HFFc6 (cell line): Measurements from ENCODE around the gene SLC9B1. TPM values are rescaled to one million over a fixed set of nuclear protein-coding genes. Genes with fewer than 3 reads are reported as not detected.
"Not testable (repeated sequence)": the region's sequence is repeated elsewhere in the genome, so short reads cannot be mapped to it uniquely, and the experiment has no call there.

Source experiments
- DNase-seq: peaks from one replicate; pipeline ENCODE4 v3.0.0-alpha.2; 2018
- H3K27ac Mint-ChIP-seq: 2 replicates; pipeline ENCODE4 v1.8.0; 2020; ENCODE audit warnings: mild to moderate bottlenecking, mixed read lengths
- H3K27me3 Mint-ChIP-seq: 2 replicates; pipeline ENCODE4 v1.8.0; 2021; ENCODE audit warnings: mild to moderate bottlenecking, moderate library complexity, mixed read lengths; ENCODE audit not compliant: insufficient read depth
- H3K36me3 Mint-ChIP-seq: 2 replicates; pipeline ENCODE4 v1.8.0; 2021; ENCODE audit warnings: low read depth, mixed read lengths
- H3K4me1 Mint-ChIP-seq: 2 replicates; pipeline ENCODE4 v1.8.0; 2020; ENCODE audit warnings: low read depth, mixed read lengths
- H3K4me3 Mint-ChIP-seq: 2 replicates; pipeline ENCODE4 v1.8.0; 2020; ENCODE audit warnings: mild to moderate bottlenecking, moderate library complexity, mixed read lengths
- H3K9me3 Mint-ChIP-seq: 2 replicates; pipeline ENCODE4 v1.8.0; 2020; ENCODE audit warnings: mild to moderate bottlenecking, mixed read lengths
- total RNA-seq, 6 experiments: library from RNA; stranded (reverse); fragmentation: NEBNext Ultra II Directional; extraction: Animal tissue kit (Norgen Biotek cat#: 25700); gene quantifications; 2 replicates in 1 of 6; 3 replicates in 5 of 6; pipeline ENCODE4 v1.2.3, GENCODE V29; 2021
- TF ChIP-seq, protein P1 (sequence below): fragments of 200-600 bp; sonication (generic); IDR thresholded peaks from 2 replicates; pipeline ENCODE4 v1.5.0; 2021; ENCODE audit warnings: antibody characterized with exemption, mild to moderate bottlenecking

Gene SLC9B1
- total RNA-seq, 6 experiments from 2014 or later, result 0.09 to 0.36 (median 0.23) TPM

DNA sequence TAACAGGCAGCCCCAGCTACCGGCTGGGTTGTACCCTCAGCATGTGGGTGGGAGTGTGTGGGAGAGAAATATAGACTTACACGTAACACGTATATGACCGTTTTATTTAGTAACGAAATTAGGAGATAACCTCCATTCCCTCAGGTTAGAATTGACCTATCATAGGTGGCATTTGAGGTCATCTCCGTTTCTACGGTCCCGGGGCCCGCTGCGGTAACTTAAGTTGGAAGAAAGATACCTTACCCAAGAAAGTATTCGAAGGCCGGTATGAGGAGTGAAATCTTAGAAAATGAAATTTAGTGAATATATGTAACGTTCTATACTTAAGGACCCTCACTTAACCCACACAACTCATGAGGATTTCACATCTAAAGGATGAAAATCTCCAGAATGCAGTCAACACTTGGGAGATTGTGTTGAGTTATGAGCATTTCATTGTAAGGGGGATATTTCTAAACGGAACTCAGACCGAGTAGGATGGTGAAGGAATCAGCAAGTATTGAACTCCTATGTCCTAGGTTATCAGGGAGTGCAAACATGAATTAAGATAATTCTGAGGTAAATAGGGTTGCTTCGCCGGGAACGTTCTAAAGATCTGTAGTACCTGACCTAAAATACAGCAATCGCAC lies 149.8 kb downstream of the SLC9B1 start:
- Mint-ChIP-seq H3K36me3 (peaks cover 19% of the 10 kb centered on the region), H3K4me1 (peaks cover 47% of the 10 kb centered on the region), H3K9me3 (no peaks in the 10 kb centered on the region), H3K27ac (peak overlapping the region; percentile 97), H3K27me3 (no peaks in the 10 kb centered on the region; the same call in 1 of the 2 replicates), H3K4me3 (peak overlapping the region; percentile 98)
- DNase-seq, result no peak
- TF ChIP-seq, protein P1, sequence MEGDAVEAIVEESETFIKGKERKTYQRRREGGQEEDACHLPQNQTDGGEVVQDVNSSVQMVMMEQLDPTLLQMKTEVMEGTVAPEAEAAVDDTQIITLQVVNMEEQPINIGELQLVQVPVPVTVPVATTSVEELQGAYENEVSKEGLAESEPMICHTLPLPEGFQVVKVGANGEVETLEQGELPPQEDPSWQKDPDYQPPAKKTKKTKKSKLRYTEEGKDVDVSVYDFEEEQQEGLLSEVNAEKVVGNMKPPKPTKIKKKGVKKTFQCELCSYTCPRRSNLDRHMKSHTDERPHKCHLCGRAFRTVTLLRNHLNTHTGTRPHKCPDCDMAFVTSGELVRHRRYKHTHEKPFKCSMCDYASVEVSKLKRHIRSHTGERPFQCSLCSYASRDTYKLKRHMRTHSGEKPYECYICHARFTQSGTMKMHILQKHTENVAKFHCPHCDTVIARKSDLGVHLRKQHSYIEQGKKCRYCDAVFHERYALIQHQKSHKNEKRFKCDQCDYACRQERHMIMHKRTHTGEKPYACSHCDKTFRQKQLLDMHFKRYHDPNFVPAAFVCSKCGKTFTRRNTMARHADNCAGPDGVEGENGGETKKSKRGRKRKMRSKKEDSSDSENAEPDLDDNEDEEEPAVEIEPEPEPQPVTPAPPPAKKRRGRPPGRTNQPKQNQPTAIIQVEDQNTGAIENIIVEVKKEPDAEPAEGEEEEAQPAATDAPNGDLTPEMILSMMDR, result no peak

DNA sequence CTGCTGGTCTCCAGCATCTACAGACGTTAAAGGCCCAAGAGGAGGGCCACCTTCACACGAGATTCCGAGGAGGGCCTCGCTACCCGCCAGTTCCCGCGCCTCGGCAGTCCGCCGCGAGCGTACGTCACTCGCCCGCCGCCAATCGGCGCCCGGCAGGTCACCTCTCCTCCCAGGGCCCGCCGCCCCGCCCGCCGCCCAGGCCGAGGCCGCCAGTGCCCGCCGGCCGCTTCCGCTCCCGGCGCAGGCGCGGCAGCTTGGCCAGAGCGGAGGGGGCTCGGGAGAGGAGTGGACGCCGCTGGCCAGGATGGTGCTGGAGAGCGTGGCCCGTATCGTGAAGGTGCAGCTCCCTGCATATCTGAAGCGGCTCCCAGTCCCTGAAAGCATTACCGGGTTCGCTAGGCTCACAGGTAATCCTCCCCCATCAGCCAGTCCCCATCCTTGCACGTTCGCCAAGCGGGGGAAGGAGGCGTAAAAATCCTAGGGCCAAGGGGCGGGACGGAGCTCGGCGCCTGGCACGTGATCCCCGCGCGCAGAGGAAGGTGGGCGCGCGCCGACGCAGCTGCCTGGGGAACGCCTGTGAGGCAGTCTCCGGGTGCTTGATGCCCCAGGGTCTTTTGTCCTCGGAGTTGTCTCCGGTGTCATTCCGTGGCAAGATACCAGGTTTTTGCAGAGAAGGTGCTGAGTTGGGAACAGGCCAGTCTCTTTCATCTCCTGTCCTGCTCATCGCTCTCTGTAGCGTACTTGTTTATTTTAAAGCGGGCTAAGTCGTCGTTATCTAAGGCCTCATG lies 150.5 kb downstream of the SLC9B1 start, which contains the start of gene CISD2:
Gene CISD2 (plus strand): TSS at position 212 of the 788 bp plus-strand sequence. CDS start 93 bp downstream, at position 305.
- Mint-ChIP-seq H3K9me3 (no peaks in the 10 kb centered on the region), H3K36me3 (peaks cover 12% of the 10 kb centered on the region), H3K27ac (peak within 1 kb of the TSS; percentile 98), H3K4me3 (peak within 1 kb of the TSS; percentile 98), H3K27me3 (no peaks in the 10 kb centered on the region; the same call in 1 of the 2 replicates), H3K4me1 (peaks cover 45% of the 10 kb centered on the region)
- TF ChIP-seq, protein P1, result no peak
- DNase-seq, result peak; percentile 90

DNA sequence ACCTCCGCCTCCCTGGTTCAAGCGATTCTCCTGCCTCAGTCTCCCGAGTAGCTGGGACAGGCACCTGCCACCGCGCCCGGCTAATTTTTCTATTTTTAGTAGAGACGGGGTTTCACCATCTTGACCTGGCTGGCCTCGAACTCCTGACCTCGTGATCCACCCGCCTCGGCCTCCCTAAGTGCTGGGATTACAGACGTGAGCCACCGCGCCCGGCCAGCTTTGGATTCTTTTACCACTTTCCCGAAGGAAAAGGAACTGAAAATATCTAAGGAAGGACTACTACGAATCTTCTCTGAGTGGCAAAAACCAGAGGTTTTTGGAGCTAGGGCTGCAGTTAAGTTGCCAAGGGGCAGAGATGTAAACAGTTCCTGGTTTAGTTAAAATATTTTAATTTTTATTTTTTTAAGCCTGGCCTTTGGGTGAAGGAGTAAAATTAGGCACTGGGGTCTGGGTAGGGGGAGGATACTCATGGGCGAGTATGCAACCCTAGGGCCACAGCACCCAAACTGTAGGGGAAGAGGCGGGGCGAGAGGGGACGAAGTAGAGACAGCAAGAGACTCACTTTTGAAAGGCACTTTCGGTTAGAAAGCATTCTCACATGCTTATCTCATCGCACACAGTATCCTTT lies 151.2 kb downstream of the SLC9B1 start:
- Mint-ChIP-seq H3K4me3 (peak overlapping the region; percentile 98), H3K27me3 (no peaks in the 10 kb centered on the region; the same call in 1 of the 2 replicates), H3K36me3 (peaks cover 5% of the 10 kb centered on the region), H3K27ac (peak overlapping the region; percentile 98), H3K4me1 (peaks cover 45% of the 10 kb centered on the region), H3K9me3 (no peaks in the 10 kb centered on the region)
- DNase-seq, result no peak
- TF ChIP-seq, protein P1, result no peak

DNA sequence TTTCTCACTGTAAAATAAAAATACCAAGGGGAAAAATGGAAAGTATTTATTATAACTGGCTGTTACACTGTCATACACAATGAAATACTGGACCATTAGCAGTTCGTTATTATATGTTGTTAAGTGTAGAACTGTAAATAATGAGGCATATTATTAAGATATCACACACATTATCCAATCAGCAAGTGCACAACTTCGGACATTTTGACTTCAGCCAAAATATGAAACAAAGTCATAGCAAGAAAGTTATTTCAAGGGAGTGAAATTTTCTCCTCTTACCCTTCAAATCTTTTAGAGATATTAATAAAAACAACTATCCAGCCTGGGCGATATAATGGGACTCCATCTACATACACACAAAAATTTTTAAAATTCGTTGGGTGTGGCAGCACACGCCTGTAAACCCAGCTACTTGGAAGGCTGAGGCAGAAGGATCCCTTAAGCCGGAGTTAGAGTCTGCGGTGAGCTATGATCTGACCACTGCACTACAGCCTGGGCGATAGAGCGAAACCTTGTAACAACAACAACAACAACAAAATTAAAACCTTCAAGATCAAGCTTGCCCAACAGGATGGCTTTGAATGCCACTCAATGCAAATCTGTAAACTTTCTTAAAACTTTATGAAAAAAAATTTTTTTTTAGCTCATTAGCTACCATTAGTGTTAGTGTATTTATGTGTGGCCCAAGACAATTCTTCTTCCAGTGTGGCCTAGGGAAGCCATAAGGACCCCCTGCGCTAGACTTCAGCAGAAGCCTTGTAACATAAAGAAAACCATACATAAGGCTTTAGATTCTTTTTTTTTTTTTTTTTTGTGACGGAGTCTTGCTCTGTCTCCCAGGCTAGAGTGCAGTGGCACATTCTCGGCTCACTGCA lies 152.0 kb downstream of the SLC9B1 start:
- Mint-ChIP-seq H3K27ac (peak overlapping the region; percentile 98), H3K4me3 (peak overlapping the region; percentile 98), H3K9me3 (no peaks in the 10 kb centered on the region), H3K36me3 (peaks cover under 1% of the 10 kb centered on the region; the same call in 1 of the 2 replicates), H3K27me3 (no peaks in the 10 kb centered on the region; the same call in 1 of the 2 replicates), H3K4me1 (peaks cover 45% of the 10 kb centered on the region)
- TF ChIP-seq, protein P1, result no peak
- DNase-seq, result no peak

DNA sequence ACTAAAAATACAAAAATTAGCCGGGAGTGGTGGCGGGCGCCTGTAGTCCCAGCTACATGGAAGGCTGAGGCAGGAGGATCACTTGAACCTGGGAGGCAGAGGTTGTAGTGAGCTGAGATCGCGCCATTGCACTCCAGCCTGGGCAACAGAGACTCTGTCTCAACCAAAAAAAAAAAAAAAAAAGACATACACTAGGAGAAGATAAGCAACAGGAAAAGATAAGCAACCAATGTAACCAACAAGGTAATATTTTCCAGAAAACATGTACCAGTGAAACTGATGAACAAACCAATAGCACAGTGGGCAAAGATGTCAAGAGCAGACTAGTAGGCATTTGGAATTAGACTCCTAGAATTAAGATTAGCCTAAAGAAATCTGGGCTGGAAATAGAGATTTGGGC lies 154.2 kb downstream of the SLC9B1 start:
- H3K4me1 Mint-ChIP-seq, result peaks cover 28% of the 10 kb centered on the region
- H3K27me3 Mint-ChIP-seq, DNase-seq, H3K27ac Mint-ChIP-seq, H3K9me3 Mint-ChIP-seq, H3K36me3 Mint-ChIP-seq, H3K4me3 Mint-ChIP-seq: not testable (repeated sequence)
